Neural progenitor cell (in vitro differentiated cells): ENCODE measurements around the gene PKNOX2.

Experiments used
- EZH2 ChIP-seq: fragments of 200-600 bp; sonication (generic); IDR thresholded peaks from 2 replicates; pipeline ENCODE4 v1.6.1; 2017; ENCODE audit warnings: antibody characterized with exemption, mild to moderate bottlenecking, moderate library complexity
- EZH2phosphoT487 ChIP-seq: fragments of 200-600 bp; sonication (generic); IDR thresholded peaks from 2 replicates; pipeline ENCODE4 v1.6.1; 2017; ENCODE audit warnings: antibody characterized with exemption
- TF ChIP-seq, protein P1 (sequence below): fragments of 200-600 bp; sonication (generic); IDR thresholded peaks from 2 replicates; pipeline ENCODE4 v1.5.1; 2017; ENCODE audit warnings: antibody characterized with exemption, mild to moderate bottlenecking

DNA sequence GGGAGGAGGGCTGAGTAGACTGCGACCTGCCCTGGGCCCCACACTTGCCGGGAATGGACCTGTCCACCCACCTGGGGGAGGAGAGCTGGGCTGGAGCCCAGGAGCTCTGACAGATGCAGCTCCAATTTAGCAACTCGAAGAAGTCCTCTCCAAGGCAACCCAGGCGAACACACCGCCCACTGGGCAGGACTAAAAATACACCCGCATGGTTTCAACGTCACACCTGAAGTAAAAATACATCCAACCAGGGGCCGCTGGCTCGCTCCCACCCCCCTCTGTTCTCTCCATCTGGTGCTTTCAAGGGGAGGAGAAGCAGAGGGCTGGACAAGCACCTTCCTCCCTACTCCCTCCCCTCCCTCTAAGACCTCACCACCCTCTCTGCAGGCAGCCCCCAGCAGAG, 211.6 kb downstream of the PKNOX2 start:
- TF ChIP-seq, protein P1, sequence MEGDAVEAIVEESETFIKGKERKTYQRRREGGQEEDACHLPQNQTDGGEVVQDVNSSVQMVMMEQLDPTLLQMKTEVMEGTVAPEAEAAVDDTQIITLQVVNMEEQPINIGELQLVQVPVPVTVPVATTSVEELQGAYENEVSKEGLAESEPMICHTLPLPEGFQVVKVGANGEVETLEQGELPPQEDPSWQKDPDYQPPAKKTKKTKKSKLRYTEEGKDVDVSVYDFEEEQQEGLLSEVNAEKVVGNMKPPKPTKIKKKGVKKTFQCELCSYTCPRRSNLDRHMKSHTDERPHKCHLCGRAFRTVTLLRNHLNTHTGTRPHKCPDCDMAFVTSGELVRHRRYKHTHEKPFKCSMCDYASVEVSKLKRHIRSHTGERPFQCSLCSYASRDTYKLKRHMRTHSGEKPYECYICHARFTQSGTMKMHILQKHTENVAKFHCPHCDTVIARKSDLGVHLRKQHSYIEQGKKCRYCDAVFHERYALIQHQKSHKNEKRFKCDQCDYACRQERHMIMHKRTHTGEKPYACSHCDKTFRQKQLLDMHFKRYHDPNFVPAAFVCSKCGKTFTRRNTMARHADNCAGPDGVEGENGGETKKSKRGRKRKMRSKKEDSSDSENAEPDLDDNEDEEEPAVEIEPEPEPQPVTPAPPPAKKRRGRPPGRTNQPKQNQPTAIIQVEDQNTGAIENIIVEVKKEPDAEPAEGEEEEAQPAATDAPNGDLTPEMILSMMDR = no peak
- no peak for TF ChIP-seq EZH2
- TF ChIP-seq EZH2phosphoT487 = no peak
